ELR (cell line): ENCODE data around the gene SDR39U1.

Experiments used
- DNase-seq: peaks from one replicate; pipeline ENCODE4 v3.0.0-alpha.2; 2015; ENCODE audit warnings: low read depth

SDR39U1 gene

DNA sequence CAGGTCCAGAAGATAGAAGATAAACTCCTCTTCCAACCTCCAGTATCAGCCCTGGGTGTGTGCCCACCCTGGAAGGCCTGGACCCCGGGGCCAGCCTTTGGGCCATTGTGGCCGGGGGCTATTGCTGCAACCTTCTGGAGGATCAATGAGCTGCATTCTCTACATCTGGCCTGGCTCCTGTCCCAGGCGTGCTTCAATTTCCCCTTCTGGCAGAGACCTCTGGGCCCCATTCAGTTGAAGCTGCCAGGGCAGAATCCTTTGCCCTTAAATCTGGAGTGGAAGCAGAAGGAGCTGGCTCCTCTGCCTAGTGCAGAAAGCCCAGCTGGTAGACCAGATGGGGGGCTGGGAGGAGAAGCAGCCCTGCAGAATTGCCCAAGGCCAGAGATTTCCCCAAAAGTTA, 33.8 kb downstream of the SDR39U1 start:
- no peak for DNase-seq

DNA sequence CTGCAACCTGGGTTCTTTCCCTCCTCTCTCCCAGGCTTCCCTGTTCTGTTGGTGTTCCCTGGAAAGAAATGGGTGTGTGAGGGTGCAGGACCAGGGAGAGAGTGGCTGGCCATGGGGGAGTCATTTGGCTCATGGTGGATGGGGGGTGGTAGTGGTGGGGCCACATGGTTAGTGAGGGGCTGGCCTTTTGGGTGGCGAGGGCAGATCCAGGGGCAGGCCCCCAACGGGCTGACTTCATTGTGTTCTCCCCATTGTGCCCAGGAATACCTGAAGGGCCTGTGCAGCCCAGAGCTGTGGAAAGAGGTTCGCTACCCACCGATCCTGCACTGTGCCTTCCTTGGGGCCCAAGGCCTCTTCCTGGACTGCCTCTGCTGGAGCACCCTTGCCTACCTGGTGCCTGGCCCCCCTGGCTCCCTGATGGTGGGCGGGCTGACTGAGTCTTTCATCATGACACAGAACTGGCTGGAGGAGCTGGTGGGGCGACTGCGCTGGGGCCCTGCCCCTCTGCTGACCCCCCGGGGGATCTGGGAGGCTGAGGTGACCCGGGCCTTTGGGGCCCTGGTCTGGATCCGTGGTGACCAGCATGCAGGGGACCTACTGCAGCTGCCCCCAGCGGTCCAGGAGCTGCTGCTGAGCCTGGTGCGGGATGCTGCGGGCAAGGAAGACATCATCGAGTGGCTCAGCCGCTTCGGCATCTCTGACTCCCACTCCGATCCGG, 34.8 kb downstream of the SDR39U1 start:
- DNase-seq, result no peak

DNA sequence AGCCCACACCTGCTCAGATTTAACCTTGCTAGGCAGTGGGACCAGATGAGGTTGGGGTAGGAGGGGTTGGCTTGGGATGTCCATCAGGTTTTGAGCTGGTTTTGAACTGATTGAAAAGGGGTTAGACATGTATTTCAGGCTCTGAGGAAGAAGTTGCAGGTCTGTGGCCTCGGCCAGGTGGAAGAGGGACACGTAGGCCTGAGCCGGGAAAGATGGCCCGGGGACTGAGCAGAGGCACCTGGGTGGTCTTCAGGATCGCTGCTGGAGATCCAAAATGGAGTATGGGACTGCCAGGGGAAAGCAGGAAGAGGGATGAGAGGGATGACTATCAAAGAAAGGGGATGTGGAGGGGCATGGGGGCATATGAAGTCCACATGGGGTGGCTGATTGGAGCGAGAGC, 36.2 kb downstream of the SDR39U1 start:
- no peak for DNase-seq

DNA sequence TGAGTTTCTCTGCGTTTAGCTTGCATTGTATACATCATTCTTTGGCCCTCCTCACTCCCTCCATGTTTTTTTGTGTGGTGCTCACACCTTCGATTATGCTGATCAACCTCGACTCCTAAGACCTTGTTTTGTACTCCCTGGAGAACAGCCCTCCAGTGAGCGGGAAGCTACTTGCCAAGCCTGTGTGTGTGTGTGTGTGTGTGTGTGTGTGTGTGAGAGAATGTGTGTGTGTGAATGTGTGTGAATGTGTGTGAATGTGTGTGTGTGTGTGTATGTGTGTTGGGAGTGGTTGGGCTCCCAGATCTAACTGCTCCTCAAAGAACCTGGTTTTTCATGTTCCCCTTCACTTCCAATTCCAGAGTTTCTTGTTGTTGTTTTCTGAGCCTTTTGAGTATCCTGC, 37.8 kb downstream of the SDR39U1 start:
- no peak for DNase-seq

DNA sequence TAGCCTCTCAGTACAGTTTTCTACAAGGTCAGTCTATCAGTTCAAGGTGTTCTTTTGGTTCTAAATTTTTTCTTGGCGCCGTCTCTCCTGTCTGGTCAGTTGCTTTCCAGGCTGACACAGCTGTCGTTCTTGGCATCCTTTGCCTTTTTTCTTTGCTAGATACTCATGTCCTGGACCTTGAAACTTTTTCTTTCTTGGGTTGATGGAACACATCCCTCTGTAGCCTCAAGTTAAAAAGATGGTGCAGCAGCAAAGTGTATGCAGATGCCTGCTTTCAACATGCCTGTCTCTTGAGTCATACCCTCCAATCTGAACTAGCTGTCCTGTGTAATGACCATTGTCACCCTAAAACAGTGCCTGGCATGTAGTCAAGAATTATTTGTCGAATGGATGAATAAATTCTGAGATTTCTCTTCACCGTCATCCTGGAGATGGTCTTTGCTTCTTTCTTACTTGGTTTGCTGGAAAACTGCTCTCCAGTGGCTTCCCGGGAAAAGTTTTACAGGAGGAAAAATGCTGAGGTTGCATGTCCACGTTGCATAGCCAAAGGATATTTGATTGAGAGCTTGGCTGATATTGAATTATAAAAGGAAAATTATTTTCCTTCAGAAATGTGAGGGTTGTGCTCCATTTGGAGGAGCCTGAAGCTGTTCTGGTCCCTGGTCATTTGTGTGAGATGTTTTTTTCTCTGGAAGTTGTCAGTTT, 39.1 kb downstream of the SDR39U1 start:
- DNase-seq, result peak; percentile 46

DNA sequence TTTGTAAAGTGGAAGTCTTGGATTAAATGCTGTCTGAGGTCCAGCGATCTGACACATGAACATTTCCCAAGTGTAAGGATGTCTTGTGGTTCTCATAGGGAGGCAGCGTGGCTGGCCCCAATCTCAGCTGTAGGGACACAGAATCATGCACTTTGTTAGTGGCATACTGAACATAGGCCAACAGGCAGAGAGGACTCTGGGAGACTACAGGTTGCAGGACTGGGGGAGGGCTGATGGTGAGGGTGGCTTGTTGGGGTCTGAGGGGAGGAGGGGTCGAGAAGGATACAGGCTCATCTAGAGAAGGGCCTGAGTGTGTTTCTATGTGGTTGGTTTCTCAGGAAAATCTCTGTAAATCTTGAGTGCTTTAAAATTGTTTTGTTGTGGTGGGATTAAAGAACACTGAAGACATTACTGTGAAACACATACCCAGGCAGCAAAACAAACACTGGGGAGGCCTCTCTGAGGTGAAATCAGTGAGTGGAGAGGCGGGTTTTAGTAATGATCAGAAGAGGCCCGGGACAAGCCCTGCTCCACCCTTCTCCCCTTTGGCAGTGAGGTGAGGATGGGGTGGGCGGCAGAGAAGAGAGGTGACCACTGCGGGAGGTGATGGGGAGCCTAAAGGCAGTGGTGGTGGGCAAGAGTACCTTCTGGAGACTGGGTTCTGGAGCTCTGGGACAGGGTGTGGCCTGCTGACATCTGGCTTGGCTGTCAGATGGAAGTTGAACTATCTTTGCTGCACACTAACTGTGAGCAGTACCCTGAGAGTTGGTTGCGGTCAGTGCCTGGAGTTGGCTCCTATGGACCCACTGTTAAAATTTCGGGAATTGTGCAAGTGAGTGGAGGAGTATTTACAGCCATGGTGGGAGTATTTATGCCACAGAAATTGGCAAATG, 40.5 kb downstream of the SDR39U1 start:
- no peak for DNase-seq

DNA sequence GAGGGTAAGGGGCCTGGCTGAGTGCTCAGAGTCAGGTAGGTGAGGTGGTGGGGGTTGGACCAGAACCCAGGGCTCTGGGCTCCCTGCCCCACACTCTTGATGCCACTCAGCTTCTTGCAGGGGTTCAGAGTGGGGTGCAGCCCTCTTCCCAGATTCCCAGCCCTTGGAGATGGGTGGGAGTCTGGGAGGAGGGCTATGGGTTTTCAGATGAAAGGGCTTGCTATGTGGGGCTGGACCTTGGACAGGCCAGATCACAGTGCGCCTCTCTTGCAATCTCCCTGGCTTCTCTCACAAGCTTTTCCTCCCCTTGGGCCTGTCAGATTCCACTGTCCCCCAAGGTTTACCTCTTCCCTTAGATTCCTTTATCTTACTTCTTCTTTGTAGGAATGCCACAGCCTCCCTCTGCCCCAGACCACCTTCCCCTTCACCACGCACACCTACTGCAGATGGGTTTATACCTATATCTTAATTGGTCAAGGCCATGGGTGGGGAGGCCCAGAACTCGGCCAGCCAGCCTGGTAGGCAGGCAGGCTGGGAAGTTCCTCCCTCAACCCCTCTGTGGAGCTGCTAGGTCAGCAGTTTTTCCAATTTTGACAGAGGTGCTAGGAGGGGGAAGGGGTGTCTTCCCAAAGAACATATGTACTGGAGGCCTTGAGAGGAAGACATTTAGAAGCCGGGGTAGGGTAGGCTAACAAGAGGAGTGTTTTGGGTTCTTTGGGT, 42.4 kb downstream of the SDR39U1 start:
- DNase-seq, result no peak

DNA sequence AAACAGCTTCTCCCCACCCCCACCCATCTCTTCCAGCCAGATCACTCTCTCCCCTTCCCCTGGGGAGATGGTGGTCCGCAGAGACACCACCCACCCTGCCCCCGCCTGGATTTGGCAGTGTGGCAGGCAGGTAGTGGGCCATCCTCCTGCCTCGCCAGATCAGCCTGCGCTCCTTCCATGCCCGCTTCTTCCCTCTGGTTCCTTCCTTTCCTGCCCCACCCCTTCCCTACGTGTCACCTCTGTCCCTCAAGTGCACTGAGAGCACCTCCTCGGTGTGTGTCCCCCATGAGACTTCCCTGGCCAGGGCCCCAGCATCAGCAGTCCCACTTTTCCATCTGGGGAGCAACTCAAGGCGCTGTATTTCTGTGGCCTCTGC, 43.1 kb downstream of the SDR39U1 start:
- no peak for DNase-seq

DNA sequence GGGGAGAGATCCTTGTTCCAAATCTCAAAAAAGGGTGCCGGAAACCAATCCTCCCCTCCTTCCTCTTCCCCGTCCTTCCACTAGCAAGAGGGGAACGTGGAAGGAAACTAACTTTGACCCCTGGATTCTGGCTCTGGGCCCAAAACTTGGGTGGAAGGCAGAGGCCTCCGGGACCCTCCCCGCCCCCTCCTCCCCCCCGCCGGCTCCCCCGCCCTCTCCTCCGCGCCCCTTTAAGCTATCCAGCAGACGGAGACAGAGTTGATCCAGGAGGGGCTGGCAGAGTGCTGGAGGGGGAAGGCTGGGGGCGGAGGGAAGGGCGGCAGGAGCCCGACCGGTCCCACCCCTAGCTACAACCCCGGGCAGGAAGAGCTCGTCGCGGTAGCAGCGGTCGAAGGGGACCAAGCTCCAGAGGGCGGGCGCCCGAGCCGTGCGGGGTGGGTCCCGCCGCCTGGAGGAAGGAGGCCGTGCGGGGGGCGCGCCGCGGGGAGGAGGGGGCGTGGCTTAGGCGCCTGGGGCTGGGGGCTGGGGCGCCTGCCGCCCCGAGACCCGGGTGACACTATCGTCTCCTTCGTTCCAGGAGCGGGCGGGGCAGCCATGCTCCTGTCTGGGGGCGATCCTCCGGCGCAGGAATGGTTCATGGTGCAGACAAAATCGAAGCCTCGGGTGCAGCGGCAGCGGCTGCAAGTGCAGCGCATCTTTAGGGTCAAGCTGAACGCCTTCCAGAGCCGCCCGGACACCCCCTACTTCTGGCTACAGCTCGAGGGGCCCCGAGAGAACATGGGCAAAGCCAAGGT, 43.7 kb downstream of the SDR39U1 start, which contains the start of gene NYNRIN:
TSS of gene NYNRIN (plus strand) at position 351 of the 794 bp plus-strand sequence. CDS start at position 595, 244 bp downstream.
- peak; percentile 38 for DNase-seq

DNA sequence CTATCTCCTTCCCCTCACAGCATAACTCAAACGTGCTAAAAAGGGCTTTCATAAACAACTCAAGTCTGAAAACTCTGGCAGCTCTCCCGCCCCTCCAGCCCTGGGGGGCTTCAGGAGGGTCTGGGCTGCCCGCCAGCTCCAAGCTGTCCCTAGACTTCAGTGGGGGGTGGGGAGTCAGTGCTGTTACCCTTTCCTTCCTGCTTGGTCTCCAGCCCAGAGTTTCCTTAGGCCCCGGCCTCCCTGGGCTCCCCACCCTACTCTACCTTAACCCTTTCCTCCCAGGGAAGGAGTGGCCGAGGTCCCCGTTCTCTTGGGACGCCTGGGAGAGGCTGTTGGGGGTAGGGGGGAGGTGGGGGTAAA, 44.3 kb downstream of the SDR39U1 start:
- DNase-seq, result no peak

DNA sequence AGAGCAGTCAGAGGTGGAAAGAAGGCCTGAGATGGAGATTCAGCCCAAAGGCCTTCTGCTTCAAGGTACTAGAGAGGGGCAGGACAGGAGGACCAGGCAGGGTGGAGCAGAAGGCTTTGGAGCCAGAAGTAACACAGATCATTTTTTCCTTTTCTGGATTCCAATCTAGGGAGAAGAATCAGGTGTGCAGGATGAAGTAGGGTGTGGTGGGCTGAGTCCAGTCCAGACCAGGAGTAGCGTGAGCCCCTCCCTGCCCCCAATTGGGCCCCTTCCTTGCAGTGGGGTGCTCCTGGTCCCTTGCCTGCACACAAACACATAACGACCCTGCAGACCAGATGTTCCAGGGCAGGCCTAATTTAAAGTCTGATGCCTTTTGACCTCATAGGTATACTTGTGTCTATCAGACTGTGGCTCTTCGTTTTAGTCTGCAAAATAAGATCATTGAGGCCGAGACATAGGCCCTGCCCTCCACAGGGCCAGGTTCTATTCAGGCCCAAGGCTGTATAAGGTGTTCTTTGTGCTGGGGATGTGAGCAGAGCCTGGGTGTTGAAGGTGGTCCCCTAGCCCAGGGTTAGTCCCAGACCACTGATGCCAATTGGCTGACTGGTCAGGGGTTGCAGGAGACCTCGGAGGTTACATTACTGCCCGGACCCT, 44.8 kb downstream of the SDR39U1 start:
- no peak for DNase-seq

DNA sequence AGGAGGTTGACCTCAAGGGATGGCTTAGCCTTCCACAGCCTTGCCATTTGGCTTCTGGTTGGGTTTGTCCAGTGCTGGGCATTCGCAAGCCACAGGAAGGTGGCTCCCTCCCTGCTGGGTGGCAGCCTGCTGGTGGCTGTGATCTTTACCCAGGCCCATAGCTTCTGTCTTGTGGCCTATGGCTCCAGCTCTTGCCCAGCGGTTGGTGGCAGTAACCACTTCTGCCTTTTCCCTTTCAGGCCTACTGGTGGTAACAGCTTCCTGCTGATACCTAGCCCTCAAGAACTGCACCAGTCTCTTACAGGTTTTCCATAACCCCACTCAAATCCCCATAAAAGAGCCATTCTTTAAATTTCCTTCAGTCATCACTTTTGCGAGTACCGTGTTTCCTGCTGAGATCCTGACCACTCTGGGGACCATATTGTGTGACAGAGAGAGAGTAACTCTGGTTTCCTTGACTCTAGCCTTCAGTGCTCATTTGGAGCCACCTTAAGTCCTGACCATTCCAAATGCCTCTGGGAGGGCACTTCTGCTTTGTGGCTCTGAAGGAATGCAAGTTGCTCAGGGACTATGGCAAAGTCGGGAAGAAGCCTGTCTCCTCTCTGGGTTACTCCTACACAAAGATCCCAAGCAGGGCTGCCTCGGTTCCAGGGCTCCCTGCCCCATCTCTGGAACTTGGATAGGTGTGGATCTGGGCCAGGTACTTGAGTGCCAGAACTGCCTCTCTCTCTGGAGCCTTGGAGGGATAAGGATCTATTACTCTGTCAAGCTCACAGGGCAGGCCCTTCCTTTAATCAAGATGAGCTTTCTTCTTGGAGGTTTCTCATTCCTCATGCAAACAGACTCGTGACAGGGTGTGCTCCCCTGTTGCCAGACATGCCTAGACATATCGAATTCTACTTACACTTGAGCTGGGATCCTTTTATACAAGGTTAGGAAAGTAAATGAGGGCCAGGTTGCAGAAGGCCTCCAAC, 46.7 kb downstream of the SDR39U1 start:
- no peak for DNase-seq

DNA sequence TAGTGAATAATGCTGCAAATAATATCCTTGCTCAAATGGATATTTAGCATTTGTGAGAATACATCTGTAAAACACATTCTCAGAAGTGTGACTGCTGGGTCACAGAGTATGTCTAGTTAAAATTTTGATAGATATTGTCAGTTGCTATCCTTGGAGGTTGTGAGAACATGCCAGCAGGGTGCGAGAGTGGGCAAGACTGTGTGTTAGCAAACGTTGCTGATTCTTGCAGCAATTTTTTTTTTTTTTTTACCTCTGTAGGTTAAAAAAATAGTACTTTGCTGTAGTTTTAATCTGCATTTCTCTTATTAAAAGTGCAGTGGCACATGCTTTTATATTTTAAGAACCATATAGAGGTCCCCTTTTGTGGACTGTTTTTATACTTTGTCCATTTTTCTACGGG, 48.3 kb downstream of the SDR39U1 start:
- no peak for DNase-seq

DNA sequence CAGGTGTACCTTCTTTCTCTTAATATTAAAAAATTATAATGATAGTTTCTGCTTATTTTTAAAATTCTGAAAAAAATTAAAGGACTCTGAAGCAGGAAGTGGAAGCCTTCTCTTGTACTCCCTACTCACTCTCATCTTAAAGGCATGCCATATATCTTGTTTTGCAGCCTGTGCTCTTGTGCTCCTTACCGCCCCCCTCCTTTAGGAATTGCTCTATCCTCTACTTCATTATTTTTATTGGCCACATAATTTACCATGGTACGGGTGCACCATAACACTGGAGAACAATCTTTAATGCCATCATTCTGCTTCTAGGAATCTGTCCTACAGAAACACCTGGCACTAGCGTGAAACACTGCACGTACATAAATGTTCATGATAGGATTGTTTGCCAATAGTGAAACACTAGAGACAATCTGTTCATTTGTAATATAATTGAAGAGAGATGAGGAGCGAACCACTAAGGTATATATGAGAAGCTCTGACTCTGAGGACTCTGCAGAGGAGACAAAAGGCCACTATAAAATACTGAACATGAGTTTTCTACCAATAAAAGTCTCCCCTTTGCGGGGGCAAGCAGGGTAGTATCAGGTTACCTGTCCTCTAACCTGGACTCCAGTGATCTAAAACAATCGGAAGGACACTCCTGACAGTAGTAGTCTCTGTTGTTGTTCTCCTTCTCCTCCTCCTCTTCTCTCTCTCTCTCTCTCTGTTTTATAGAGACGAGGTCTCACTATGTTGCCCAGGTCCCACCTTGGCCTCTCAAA, 50.1 kb downstream of the SDR39U1 start:
- peak; percentile 51 for DNase-seq

DNA sequence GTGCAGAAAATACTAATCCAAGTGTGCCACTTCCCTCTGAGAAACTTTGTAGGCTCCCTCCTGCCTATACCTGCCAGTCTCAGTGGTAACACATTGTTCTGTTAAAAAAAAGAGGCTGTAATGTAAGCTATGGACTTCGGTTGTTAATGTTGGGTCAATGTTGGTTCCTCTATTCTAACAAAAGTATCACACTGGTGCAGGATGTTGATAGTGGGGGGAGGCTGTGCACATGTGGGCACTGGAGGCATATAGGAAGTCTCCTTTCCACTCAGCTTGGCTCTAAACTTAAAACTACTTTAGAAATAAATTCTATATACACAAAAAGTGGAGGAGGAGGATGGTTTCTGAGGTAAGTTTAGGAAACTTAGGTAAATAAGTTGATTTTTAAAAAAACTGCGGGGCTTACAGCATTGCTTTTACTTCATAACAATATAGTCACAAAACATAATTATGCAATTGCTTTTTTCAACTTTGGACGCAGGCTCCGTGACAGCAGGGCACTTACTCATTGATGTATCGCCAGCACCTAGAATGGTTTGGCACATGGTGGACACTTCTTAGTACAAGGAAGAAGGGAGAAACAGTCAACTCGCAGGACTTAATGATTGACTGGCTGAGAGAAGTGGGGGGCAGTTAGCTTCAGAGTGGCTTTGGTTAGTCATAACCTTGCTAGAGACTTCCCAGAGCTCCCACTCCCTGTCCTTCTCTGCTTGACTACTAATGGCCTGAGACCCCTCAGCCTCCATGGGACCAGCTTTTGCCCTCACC, 51.7 kb downstream of the SDR39U1 start:
- DNase-seq, result no peak
